GM19438 (cell line): Measurements from ENCODE around the gene ELMO3.

Source experiments
- ATAC-seq: cut with Tn5 transposase; IDR thresholded peaks from one replicate; pipeline ENCODE4 v1.9.1; 2021; ENCODE audit warnings: low read depth; ENCODE audit not compliant: unreplicated experiment

Gene ELMO3

GRCh38 chr16:67237396-67238277 lies 38.7 kb downstream of the ELMO3 start:
- ATAC-seq = no peak

GRCh38 chr16:67238278-67238575 lies 39.3 kb downstream of the ELMO3 start:
- ATAC-seq = no peak

DNA sequence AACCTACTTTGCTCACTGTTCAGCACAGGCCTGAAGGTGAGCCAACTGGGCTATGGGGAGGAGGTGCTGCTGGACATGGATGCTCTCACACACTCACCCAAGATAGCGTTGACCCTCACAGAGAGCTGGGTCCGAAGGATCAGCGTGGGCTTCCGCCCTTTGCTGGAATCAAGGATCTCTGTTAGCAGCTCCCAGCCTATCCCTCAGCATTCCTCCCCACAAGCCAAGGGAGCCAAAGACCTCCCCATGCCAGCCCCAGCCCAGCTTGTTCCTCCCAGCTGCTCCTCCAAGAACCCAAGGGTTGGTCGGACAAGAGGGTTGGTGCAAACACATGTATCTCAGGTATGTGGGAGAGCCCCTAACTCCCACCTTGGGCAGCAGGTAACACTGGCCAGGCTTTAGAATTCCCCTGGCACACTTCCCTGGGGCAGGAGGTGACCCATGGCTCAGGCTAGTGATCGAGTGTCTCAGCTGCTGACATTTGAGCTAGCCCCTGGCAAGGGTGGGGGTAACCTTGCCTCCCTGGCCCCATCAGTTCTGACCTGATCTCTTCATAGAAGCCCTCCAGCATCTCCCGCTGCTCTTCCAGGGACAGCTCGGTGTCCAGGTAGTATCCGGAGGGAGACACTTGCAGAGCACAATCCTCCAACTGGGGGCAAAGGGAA lies 40.0 kb downstream of the ELMO3 start:
- ATAC-seq = no peak

DNA sequence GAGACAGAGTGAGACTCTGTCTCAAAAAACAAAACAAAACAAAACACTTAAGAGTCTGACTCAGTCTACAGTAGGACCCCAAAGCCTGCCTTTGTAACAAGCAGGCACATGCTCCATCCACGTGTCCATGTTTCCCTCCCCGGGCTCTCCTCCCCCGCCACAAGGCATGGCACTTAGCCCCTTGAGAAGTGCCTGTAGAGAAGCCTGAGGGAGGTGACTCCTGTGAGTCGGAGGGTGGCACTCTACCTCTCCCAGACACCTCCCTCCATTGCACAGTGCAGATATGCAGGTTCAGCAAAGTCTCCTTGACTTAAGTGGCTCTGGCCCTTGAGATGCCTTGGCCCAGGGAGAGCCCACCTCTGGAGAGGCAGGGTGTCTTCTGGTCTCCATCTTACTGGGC lies 41.6 kb downstream of the ELMO3 start:
- no peak for ATAC-seq

DNA sequence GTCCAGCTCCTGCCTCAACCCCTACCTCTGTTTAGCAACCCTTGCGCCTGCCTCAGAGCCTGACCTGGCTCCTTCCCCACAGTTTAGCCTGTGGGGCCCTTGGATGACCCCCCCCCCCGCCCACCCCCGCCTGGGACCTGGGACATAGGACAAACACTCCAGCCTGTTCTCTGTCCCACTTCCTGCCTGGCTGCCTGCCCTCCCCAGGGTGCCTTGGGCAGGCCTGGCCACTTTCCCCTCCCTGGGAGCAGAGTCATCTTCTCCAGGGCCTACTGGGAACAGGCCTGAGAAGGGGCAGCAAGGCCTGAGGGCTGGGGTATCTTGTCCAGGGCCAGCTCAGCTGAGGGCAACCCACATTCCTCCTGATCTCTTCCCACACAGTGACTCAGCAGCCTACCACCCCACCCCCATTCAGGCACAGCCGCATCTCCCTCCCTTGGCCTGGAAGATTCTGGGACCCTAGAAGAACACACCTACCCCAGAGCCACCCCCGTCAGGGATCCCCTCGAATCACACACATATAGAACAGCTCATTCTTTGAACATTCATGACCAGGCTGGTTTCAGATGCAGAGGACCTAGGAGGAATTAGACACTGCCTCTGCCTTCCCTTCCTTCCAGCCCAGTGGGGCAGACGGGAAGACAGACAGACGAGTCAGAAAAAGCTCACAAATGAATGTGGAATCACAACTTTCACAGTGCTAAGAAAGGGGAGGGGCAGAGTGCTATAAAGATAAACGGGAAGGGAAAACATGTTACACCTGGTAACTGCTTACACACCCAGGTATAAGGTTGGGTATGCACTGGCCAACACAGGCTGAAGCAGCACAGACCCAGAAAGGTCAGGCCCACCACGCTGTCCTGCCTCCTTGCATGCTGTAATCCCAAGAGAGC lies 42.3 kb downstream of the ELMO3 start:
- ATAC-seq = no peak

DNA sequence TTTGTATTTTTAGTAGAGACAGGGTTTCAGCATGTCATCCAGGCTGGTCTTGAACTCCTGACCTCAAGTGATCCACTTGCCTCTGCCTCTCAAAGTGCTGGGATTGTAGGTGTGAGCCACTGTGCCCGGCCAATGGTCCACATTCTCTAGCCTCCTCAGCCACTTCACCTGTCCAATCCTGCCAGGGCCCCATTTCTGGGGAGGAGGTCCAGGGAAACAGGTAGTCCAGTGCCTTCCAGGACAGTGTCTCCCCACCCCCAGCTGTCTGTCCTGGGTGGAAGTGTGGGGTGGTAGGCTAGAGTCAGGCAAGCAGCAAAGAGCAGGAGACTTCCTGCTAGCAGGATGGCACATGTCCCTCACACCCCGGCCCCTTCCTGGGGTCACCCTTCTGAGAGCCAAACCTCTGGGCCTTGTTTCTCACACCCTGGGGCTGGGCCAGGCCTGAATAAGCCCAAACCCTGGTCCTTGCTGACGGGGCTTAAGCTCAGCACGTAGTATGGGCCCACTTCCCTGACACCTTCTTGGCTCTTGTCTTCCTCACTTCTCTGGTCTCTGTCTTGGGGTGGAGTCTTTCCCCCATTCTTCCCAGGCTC lies 43.3 kb downstream of the ELMO3 start:
- no peak for ATAC-seq

GRCh38 chr16:67243481-67243880 lies 44.5 kb downstream of the ELMO3 start:
- no peak for ATAC-seq

DNA sequence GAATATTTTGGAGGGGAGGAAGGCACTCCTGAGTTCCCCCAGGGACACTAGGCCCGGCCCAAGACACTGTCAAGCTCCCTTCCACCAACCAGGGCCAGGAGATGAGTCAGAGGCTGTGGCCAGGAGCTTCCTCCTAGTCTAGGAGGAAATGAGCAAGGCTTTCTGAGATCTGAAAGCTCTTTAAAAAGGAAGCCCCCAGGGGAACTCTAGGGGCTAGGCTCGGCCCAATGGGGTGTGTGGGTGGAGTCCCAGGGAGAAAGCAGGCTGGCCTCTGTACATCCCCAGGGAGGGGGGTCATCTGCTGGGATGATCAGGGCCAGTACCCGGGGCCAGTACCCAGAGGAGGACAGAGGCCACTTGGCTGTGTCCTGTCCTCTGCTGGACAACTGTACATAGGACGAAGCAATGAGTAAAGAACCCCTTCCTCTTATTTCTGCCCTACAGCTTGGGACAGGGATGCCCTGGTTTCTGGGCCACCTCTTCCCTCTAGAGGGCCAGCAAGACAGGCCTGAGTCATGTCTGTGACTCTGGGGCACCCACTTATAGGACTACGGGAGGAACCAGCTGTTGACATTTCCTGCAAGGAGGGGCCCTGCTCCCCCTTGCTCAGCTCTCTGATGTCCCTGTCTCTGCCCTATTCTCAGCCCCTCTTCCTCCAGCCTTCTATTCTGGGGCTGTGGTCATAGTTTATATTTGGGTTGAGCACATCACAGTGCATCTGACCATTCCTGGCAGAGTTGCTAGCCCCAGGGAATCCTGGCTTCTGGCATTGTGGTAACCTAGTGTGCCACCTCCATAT lies 45.7 kb downstream of the ELMO3 start:
- ATAC-seq = peak; percentile 42

GRCh38 chr16:67245186-67245585 lies 46.3 kb downstream of the ELMO3 start:
- ATAC-seq = no peak

DNA sequence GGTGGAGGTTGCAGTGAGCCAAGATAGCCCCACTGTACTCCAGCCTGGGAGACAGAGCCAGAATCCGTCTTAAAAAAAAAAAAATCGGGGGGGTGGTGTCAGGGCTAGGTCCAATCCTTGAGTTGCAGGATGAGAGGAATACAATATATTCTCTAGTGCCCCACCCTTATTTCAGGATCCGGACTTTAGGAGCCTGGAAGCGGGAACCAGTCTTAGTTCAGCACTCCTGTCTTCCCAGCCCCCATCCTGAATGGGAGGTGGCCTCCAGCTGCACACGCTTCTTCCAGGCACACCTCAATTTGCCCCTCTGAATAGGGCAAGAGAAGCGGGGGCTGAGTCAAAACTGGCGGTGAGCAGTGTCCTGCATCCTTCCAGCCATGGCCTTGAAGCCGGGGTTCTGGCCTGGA lies 46.7 kb downstream of the ELMO3 start:
- no peak for ATAC-seq

- peak; percentile 14 for ATAC-seq
These were observed 47.3 kb downstream of the ELMO3 start for GRCh38 chr16:67246081-67246755.

DNA sequence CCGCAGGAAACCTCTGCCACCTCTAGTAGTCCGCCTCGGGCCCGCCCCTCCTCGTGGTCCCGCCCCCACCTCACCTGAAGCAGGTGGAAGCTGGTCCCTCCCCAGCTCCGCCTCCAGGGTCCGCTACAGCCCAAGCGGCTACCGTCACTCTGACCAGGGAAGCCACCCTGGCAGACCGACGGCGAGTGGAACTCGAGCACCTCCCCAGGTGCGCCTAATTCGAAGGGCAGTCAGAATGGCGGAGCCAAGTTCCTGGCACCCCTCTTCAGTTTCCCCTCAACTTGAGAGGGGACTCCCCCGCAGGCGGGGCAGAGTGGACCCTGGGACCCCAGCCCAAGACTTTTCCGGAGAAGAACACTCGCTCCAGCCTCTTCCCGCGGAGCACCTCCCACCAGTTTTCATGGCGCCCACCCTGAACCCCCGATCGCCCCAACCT lies 47.8 kb downstream of the ELMO3 start:
- peak; percentile 9 for ATAC-seq

GRCh38 chr16:67247192-67248072 lies 48.5 kb downstream of the ELMO3 start, which contains the start of gene FHOD1:
TSS of gene FHOD1 (minus strand) at chr16:67247481. CDS start at chr16:67247410, 71 bp downstream.
- peak; percentile 43 for ATAC-seq

- no peak for ATAC-seq
These were observed 49.1 kb downstream of the ELMO3 start for GRCh38 chr16:67248073-67248400.

DNA sequence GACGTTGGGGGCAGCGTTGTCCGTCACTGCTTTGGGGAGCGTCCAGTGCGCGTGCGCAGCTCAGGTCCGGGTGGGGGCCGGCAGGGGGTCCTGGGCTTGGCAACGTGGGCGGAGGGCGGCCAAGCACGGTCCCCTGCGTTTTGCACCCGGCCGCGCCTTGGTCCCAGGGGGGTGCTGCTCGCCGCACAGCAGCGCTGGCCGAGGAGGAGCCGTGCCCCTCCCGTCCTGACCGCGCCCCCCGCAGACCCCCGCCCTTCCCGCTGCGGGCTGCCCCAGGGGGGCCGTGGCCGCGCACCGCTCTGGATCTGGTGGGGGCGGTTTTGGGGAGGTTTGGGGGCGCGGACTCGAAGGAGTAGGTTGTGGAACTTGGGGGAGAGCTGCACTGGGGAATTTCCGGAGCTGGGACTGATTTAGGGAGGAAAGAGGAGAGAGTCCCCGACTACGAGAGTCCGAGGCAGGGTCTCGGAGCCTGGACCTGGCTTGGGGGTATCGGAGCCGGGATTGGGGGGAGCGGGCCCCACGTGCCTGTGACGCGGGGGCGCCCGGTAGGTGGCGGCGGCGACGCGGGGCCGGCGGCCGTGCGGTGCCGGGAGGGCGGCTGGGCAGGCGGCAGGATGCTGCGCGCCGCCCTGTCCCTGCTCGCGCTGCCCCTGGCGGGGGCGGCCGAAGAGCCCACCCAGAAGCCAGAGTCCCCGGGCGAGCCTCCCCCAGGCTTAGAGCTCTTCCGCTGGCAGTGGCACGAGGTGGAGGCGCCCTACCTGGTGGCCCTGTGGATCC lies 49.7 kb downstream of the ELMO3 start, which contains the start of gene SLC9A5:
TSS of gene SLC9A5 (plus strand) at position 579 of the 777 bp plus-strand sequence. CDS start at position 615, 36 bp downstream.
- no peak for ATAC-seq

GRCh38 chr16:67249178-67250044 lies 50.5 kb downstream of the ELMO3 start:
- ATAC-seq = no peak

- ATAC-seq = no peak
These were observed 51.1 kb downstream of the ELMO3 start for GRCh38 chr16:67250045-67250327.
